Tibial nerve (tissue), 4 donors: Measurements from ENCODE around the gene KCNH1. TPM values are rescaled to one million over a fixed set of nuclear protein-coding genes. Genes with fewer than 3 reads are reported as not detected.

ENCODE experiments used
- DNase-seq, 2 donors: peaks; one replicate each; pipeline ENCODE4 v3.0.0-alpha.2; 2019; ENCODE audit warnings: low spot score in 2 of 2
- H3K27ac ChIP-seq, 4 donors: fragments of 200-600 bp; sonication (generic) in 3 of 4; one replicate each; pipeline ENCODE4 v1.5.1; 2017 to 2019; ENCODE audit warnings: mild to moderate bottlenecking in 1 of 4
- H3K27me3 ChIP-seq, 2 donors: fragments of 200-600 bp; sonication (generic) in 1 of 2; one replicate each; pipeline versions ENCODE4 v1.5.1 to v1.6.0; 2017 to 2019
- H3K36me3 ChIP-seq, 3 donors: fragments of 200-600 bp; sonication (generic); one replicate each; pipeline ENCODE4 v1.5.1; 2018 to 2019
- H3K4me1 ChIP-seq, 4 donors: fragments of 200-600 bp; sonication (generic) in 3 of 4; one replicate each; pipeline ENCODE4 v1.5.1; 2017 to 2019
- H3K4me3 ChIP-seq, 4 donors: fragments of 200-600 bp; sonication (generic) in 3 of 4; one replicate each; pipeline ENCODE4 v1.5.1; 2017 to 2019; ENCODE audit warnings: mild to moderate bottlenecking in 1 of 4, moderate library complexity in 1 of 4
- H3K9me3 ChIP-seq, 4 donors: fragments of 200-600 bp; sonication (generic) in 3 of 4; one replicate each; pipeline ENCODE4 v1.5.1; 2017 to 2019
- EP300 ChIP-seq, 2 donors: sonication (generic); formaldehyde crosslinking; IDR thresholded peaks; one replicate each; pipeline ENCODE4 v1.6.1; 2017; ENCODE audit warnings: antibody characterized with exemption in 2 of 2, mild to moderate bottlenecking in 1 of 2
- POLR2A ChIP-seq, 2 donors: fragments of 450-650 bp; IDR thresholded peaks; one replicate each; pipeline ENCODE4 v1.6.1; 2017; ENCODE audit warnings: antibody characterized with exemption in 2 of 2, mild to moderate bottlenecking in 2 of 2, moderate library complexity in 2 of 2
- WGBS, 2 donors: methylation state at CpG; one replicate each; pipeline ENCODE4 v1.1.5; 2018; 5-methylcytosine and 5-hydroxymethylcytosine counted together
- total RNA-seq, 4 donors: library from RNA; depleted of rRNA; stranded (reverse); fragments of >200 nt; gene quantifications; one replicate each; pipeline ENCODE4 v1.1.0, GENCODE V29; 2016
- TF ChIP-seq, protein P1 (sequence below), 5 experiments: fragments of 200-600 bp in 3 of 5; fragments of 450-650 bp in 2 of 5; sonication (generic) in 3 of 5; IDR thresholded peaks; one replicate each; pipeline ENCODE4 v1.5.1; 2016 to 2019; ENCODE audit warnings: antibody characterized with exemption in 5 of 5, mild to moderate bottlenecking in 3 of 5, moderate library complexity in 2 of 5

KCNH1 gene
- total RNA-seq, 4 donors from 2014 or later: 1.9 to 10.0 (median 3.6) TPM

DNA sequence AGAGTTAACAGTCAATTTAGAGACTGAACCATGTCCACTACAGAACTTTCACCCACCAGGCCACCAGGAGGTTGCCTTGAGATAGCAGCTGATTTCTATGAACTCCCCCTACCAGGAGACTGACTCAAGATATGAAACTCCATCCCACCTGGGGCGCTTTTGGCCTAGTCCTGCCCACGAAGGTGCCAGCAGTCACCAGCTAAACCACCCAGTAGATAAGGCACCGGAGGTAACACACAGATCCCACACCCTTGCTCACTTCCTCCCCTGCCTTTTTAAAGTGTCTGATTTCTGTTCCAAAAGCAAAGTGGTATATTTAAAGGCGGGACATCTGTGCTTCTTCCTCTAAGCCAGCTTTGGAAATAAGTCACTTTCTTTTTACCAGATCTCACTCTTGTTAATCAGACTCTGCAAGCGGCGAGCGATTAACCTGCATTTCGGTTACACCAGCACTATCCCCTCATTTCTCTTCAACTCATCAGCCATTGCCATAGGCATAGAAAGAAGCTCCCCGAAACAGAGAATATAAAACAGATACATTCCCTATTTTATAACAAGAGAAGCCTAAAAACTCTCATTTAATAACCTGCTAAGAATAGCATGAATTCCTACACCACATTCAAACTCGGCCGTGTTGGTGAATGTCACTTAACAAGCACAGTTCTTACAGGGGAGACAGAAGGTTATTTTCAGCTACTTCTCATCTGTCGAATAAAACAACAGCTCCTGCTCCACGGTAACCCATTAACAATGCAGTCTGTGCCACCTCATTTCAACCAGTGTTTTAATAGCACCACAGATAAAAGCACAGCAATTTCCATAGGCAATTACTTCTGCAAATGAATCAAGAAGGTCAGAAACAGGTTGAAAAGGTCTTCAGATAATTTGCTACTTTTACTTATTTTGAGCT, 318.1 kb downstream of the KCNH1 start:
- Histone ChIP-seq H3K27ac (no peak overlapping the region), H3K4me3 (no peak overlapping the region), H3K27me3 (no peaks in the 10 kb centered on the region), H3K9me3 (no peaks in the 10 kb centered on the region), H3K4me1 (no peaks in the 10 kb centered on the region), H3K36me3 (no peaks in the 10 kb centered on the region)
- DNase-seq: no peak
- TF ChIP-seq EP300 (IDR thresholded peaks at IDR 0.05) (no peak), POLR2A (IDR thresholded peaks at IDR 0.05) (no peak)
- TF ChIP-seq, protein P1, sequence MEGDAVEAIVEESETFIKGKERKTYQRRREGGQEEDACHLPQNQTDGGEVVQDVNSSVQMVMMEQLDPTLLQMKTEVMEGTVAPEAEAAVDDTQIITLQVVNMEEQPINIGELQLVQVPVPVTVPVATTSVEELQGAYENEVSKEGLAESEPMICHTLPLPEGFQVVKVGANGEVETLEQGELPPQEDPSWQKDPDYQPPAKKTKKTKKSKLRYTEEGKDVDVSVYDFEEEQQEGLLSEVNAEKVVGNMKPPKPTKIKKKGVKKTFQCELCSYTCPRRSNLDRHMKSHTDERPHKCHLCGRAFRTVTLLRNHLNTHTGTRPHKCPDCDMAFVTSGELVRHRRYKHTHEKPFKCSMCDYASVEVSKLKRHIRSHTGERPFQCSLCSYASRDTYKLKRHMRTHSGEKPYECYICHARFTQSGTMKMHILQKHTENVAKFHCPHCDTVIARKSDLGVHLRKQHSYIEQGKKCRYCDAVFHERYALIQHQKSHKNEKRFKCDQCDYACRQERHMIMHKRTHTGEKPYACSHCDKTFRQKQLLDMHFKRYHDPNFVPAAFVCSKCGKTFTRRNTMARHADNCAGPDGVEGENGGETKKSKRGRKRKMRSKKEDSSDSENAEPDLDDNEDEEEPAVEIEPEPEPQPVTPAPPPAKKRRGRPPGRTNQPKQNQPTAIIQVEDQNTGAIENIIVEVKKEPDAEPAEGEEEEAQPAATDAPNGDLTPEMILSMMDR (IDR thresholded peaks at IDR 0.05): no peak
- 68 to 72% methylated on average over 13 of the region's 13 CpGs for WGBS, 2 donors

DNA sequence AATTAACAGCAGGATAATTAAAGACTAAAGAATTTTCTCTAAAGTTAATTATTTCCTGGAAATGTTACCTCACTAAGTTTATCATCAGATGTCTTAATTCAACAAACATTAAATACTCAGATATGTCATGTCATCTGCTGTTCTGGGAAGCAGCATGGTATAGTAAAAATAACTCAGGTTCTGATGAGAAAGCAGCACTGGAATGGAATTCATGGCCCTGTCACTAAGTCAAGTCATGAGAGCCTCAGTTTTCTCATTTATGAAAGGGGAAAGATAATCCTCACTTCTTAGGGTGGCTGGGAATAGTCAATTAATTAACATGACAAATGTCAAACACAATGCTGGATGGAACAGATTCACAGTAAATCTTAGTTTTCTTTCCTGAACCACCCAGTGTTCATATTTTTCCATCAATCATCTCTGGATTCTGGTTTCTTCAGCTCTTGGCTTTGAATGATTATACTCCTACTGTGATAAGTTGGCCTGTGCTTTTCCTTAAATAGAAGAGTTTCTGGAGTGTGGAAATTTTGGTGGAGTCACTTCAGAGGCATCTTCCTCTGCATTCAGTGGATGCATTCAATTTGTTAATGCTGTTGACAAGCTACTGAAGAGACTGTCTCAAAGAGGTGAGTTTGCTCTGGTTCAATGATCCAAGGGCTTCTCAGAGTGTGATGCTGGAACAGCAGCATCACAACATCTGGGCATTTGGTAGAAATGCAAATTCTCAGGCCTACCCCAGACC, 319.4 kb downstream of the KCNH1 start:
- TF ChIP-seq EP300 (IDR thresholded peaks at IDR 0.05) (no peak), POLR2A (IDR thresholded peaks at IDR 0.05) (no peak)
- TF ChIP-seq, protein P1 (IDR thresholded peaks at IDR 0.05): no peak
- no peaks in the 10 kb centered on the region for H3K4me1 ChIP-seq

DNA sequence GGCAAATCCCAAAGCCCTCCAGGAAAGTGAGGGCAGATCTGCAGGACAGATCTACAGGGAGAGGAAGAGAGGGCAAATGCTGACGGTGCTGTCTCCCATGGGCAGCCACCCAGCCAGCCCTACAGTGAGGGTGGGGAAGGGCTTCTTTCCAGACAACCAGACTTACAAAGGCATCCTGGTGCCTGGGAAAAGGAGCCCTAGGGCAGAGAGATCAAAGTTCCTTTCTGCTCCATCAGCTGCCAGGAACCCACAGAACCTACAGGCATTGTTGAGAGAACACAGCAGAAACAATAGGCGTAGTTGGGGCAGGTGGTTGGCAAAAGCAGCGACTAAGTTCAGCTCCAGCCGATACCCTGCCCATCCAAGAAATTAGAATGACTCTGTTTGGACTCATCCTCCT, 332.4 kb downstream of the KCNH1 start:
- no peak for TF ChIP-seq EP300 (IDR thresholded peaks at IDR 0.05)

More for the DNA sequence above, 319.4 kb downstream of the KCNH1 start:
- Histone ChIP-seq H3K27me3 (no peaks in the 10 kb centered on the region), H3K9me3 (no peaks in the 10 kb centered on the region), H3K27ac (no peak overlapping the region), H3K4me3 (no peak overlapping the region), H3K36me3 (no peaks in the 10 kb centered on the region)
- DNase-seq: no peak

DNA sequence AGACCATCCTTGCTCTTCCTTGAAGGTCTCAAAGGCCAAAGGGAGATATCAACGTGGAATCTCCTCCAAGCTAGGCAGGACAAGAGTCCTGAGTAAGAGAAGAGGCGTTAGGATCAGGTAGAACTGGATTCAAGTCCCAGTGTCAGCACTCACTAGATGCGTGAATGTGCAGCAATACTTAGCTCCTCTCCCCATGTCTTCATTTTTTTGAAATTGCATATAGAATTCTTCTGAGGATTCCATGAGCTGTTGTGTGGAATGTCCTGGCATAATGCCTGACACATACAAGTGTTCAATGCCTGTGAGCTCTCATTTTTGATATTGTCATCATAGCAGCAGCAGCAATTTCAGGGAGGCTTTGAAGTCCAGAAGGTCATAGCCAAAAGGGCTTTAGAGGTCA, 333.2 kb downstream of the KCNH1 start:
- TF ChIP-seq EP300 (IDR thresholded peaks at IDR 0.05): no peak
- no peak overlapping the region for H3K27ac ChIP-seq
- H3K4me1 ChIP-seq: no peaks in the 10 kb centered on the region
- WGBS, 2 donors: 52 to 70% methylated on average over 3 of the region's 3 CpGs
- no peaks in the 10 kb centered on the region for H3K27me3 ChIP-seq
- no peaks in the 10 kb centered on the region for H3K9me3 ChIP-seq
- DNase-seq: no peak
- H3K36me3 ChIP-seq: no peaks in the 10 kb centered on the region
- H3K4me3 ChIP-seq: no peak overlapping the region

More for the DNA sequence above, 332.4 kb downstream of the KCNH1 start:
- Histone ChIP-seq H3K36me3 (no peaks in the 10 kb centered on the region), H3K4me3 (no peak overlapping the region), H3K4me1 (no peaks in the 10 kb centered on the region), H3K9me3 (no peaks in the 10 kb centered on the region), H3K27ac (no peak overlapping the region), H3K27me3 (no peaks in the 10 kb centered on the region)
- DNase-seq: no peak
- WGBS, 2 donors: 89 to 97% methylated on average over 3 to 4 of the region's 4 CpGs

DNA sequence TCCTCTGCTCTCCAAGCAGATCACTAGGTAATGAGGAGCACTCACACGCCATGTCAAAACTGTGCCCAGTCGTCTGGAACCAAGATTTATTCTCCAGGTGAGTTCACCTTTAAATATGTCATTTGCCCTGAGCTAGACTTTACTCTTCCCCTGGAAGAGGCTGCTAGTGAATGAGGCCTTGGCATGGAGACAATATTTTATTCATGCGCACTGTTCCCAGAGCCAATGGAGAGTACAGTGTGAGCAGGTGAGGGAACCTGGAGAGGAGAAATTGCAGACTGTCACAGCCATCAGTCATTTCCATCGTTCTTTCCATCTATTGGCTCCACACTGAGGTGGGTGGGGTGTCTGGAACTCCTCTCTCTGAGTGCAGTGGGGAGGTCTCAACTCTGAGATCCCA, 333.6 kb downstream of the KCNH1 start:
- H3K27me3 ChIP-seq: no peaks in the 10 kb centered on the region
- H3K4me3 ChIP-seq: no peak overlapping the region
- H3K4me1 ChIP-seq: no peaks in the 10 kb centered on the region
- H3K36me3 ChIP-seq: no peaks in the 10 kb centered on the region
- DNase-seq: no peak
- TF ChIP-seq EP300 (IDR thresholded peaks at IDR 0.05) (no peak), POLR2A (IDR thresholded peaks at IDR 0.05) (no peak)
- TF ChIP-seq, protein P1 (IDR thresholded peaks at IDR 0.05): no peak
- 59 to 91% methylated on average over 4 of the region's 4 CpGs for WGBS, 2 donors
- H3K27ac ChIP-seq: no peak overlapping the region
- no peaks in the 10 kb centered on the region for H3K9me3 ChIP-seq

DNA sequence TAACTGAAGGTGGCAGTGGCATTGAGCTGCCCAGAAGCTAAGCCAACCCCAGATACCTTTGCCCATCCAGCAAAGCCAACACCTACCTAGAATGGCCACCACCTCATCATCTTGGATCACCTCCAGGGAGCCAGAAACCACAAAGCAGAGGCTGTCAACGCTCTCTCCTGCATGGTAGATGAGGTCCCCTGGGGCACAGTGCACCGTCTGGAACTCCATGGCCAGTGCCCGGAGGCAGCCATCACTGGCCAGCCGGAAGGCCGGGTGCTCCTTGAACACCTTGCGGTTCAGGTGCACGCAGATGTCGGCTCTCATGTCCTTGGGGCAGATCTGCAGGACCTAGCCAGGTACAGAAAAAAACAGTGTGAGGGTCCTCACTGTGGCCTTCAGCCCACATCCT, 336.5 kb downstream of the KCNH1 start:
- Histone ChIP-seq H3K27me3 (no peaks in the 10 kb centered on the region), H3K4me1 (no peaks in the 10 kb centered on the region), H3K4me3 (no peak overlapping the region), H3K36me3 (no peaks in the 10 kb centered on the region), H3K9me3 (no peaks in the 10 kb centered on the region), H3K27ac (no peak overlapping the region)
- WGBS, 2 donors: 90 to 96% methylated on average over 8 of the region's 8 CpGs
- DNase-seq: no peak
- TF ChIP-seq, protein P1 (IDR thresholded peaks at IDR 0.05): no peak
